HFF-Myc (cell line): ENCODE measurements around the gene DTX1.
A peak's percentile ranks its signal among the peaks of the same experiment; 100 is the strongest.

Source experiments
- DNase-seq: peaks from one replicate; pipeline ENCODE4 v3.0.0-alpha.2; 2011; ENCODE audit warnings: low read depth; ENCODE audit errors: extremely low read depth
- H3K4me3 ChIP-seq: replicated peaks from 2 replicates; pipeline ENCODE4 v1.5.1; 2011; ENCODE audit warnings: low read depth, mild to moderate bottlenecking, control low read depth, low read length
- TF ChIP-seq, protein P1 (sequence below): IDR thresholded peaks from 2 replicates; pipeline ENCODE4 v1.5.1; 2012; ENCODE audit warnings: mild to moderate bottlenecking, low read depth, low read length, control low read depth; ENCODE audit errors: missing control alignments

The DTX1 gene

DNA sequence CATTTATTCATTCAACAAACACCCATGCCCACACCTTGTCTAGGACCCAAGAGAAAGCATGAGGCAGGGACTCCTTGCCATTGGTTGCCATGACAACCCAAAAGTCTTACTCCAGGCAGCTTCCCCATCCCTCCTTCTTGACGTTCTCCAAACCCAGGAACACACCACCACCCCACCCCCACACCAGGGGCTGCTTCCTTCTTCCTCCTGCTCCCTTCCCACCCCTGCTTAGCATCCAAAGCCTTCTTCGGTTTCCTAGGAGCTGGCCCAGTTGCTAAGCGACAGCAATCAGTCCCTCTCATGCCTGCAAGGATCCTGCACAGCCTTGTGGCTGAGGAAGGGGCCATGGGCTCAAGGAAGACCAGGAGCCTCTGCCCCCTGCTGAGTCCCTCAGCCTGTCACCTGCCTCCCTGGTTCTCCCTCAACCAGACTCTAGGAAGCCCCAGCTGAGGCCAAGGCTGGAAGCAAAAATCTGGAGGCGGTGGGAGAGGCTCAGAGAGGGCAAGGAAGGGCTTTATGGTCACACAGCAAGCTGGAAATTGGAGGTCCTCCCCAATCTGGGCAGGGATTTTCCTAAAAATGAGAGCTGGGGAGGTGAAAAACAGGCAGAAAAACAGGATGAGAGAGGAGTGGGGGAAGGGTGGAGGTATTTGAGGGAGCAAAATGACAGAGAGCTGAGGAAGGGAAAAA lies 63.6 kb downstream of the DTX1 start:
- no peak for DNase-seq
- TF ChIP-seq, protein P1, sequence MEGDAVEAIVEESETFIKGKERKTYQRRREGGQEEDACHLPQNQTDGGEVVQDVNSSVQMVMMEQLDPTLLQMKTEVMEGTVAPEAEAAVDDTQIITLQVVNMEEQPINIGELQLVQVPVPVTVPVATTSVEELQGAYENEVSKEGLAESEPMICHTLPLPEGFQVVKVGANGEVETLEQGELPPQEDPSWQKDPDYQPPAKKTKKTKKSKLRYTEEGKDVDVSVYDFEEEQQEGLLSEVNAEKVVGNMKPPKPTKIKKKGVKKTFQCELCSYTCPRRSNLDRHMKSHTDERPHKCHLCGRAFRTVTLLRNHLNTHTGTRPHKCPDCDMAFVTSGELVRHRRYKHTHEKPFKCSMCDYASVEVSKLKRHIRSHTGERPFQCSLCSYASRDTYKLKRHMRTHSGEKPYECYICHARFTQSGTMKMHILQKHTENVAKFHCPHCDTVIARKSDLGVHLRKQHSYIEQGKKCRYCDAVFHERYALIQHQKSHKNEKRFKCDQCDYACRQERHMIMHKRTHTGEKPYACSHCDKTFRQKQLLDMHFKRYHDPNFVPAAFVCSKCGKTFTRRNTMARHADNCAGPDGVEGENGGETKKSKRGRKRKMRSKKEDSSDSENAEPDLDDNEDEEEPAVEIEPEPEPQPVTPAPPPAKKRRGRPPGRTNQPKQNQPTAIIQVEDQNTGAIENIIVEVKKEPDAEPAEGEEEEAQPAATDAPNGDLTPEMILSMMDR = no peak
- H3K4me3 ChIP-seq = no peak overlapping the region

DNA sequence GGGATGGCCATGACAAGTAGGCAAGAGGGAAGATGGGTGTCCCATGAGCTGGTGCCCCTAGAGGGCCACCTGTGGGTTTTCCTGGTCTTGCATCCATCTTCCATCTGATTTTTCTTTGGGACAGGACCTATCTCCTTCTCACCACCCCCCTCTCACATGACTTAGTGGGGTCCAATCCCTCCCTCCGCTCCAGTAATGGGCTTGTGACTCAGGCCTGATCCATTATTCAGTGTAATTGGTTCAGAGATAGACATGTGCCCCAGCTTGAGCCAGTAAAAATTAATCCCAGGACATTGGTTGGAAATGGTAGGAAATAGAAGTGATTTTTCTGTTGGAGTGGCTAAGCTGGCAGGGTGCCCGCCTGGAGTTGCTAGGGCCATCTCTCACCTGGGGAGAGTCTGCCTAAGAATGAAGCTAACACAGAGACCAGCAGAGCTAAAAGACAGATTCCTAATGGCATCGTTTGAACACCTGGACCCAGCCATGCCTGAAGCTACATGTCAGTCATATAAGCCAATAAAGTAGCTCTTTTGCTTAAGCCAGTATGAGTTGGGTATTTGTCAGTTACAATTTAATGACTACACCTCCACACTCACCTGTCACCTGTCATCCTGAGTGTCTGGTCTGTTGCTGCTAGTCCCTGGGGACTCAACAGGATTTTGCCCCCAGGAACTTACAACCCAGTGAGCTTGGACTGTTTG lies 64.3 kb downstream of the DTX1 start:
- no peak overlapping the region for H3K4me3 ChIP-seq
- DNase-seq = no peak
- TF ChIP-seq, protein P1 = no peak

DNA sequence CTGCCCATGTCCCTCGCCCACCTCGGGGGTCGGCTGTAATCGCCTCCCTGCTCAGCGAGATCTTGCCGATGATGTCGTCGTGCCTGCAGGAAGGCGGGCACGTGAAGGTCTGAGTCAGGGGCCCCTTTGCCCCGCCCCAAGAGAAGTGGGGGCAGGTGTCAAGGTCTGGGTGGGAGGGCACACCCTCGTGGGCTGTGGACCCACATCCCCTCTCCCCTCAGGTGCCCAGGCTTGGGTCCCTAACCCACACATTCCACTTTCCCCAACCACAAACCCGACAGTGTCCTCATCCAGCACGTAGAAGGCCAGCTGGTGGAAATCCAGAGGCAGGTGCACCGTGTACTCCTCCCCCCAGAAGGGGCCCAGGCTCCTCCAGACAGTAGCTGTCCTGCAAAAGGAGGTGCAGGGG lies 71.3 kb downstream of the DTX1 start:
- no peak overlapping the region for H3K4me3 ChIP-seq
- no peak for DNase-seq
- TF ChIP-seq, protein P1 = no peak

DNA sequence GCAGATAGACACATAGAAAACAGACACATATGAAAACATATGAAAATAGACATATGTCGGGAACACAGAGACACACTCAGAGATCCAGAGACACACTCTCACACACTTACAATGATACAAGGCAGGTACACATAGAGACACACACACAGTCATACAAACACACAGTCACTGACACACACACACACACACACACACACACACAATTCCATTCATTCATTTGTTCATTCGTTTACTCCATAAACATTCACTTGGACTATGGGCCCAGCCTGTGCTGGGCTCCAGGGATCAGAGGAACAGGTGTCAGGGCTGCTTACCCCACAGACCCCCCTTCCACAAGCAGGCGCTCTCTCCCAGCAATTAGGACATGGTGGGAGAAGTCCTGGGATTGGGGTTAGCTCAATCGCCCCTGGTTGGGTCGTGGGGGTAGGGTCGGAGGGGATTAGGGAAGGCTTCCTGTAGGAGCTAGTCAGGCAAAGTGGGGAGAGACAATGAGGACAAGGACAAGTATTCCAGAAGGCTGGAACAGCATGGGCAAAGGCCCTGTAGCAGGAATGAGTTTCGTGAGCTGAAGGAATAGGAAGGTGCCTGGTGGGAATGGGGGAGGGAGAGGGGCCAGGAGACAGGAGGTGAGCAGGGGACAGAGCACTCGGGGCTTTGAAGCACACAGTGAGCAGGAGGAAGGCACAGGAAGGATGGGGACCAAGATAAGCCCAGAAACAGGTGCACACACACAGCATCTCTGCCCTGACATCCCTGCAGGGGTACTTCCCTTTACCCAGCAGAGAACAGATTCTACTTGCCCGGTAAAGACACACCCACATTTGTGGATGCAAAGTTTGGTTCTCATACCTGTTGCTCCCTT lies 72.5 kb downstream of the DTX1 start:
- DNase-seq = no peak
- TF ChIP-seq, protein P1 = no peak
- H3K4me3 ChIP-seq = no peak overlapping the region

DNA sequence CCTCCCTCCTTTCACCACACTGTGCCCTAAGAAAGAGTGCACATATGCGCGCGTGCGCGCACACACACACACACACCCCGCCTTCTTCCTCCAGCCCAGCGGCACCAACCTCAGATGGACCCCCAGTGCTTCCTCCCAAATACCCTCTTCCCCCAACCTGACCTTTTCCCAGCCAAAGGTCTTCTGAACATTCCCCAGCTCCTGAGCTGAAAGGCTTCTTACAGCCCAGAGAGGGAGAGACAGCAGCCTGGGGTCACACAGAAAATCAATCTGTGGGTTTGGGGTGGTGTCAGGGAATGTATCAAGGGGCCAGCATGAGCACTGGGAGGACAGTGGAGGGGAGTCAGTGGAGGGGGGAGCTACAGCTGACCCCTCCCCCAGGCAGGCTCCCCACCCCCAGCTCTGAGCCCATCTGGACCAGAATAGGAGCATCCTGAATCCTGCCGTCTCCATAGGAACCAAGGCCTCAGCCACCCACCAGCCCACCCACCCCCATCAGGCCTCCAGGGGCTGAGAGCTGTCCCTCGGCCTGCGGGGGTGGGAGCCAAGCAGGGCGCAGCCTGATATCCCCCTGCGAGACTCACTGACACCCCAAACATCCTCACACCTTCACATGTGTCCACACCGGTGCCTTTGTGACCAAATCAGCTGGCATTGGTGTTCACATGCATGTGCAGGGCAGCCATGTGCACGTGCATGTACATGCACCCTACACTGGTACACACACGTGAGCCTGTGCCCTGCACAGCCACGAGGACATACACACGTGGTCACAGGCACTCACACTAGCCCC lies 73.3 kb downstream of the DTX1 start:
- no peak overlapping the region for H3K4me3 ChIP-seq
- no peak for DNase-seq
- TF ChIP-seq, protein P1 = no peak

DNA sequence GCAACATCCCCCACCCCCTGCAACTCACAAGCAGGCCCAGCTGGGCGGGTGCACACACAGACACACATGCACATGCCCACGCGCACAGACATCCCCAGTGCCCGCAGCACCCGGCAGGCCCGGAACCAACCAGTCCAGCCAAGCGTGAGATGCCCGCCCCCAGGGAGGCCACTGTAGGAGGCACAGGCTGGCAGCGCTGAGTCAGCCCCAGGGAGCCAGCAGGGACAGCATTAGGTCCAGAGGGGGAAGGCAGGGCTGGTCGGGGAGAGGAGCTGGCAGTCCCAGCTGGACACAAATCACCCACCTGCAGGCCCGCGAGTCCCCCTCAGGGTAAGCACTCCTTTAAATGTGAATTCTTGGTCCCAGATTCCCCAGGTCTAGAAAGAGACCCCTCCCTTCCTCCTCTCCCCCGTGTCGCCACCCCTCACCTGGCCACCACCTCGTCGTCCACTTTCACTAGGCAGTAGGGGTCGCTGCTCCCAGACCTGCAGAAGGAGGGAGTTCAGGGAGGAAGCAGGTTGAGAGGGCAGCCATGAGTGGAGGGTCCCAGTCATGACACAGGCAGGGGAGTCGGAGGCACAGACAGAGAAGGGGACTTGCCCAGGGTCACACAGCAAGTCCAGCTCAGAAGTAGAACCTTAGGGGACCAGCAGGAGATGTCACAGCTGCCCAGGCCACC lies 74.1 kb downstream of the DTX1 start:
- TF ChIP-seq, protein P1 = peak; percentile 34
- DNase-seq = no peak
- H3K4me3 ChIP-seq = no peak overlapping the region
